GM12801 (cell line): ENCODE results near the gene CUX1.

Experiments
- TF ChIP-seq, protein P1 (sequence below): IDR thresholded peaks from one replicate; pipeline ENCODE4 v1.5.1; 2011; ENCODE audit warnings: control low read depth; ENCODE audit not compliant: insufficient read length; ENCODE audit errors: extremely low read depth

The CUX1 gene

DNA sequence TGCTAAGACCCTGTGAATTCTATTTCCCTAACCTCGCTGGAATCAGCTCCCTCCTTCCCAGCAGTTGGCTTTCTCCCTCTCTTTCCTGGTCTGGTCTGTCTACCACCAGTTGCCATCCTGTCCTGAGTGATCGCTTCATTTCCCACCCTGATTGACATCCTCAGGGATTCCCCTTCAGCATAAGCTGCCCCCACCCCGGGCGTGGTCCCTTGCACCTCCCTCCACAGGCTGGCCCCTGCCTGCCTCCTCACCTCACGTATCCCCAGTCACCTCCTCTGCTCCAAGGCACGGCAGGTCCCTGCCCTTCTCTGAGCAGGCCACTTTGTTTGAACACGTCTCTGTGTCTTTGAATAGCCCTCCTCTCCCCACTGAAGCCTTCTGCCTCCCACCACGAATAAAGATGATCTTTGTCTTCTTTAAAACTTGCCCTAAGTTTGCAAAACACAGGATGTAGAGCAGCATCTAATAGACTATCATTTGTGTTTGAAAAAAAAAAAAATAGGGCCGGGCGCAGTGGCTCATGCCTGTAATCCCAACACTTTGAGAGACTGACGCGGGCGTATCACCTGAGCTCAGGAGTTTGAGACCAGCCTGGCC is 233.5 kb downstream of the CUX1 start:
- TF ChIP-seq, protein P1, sequence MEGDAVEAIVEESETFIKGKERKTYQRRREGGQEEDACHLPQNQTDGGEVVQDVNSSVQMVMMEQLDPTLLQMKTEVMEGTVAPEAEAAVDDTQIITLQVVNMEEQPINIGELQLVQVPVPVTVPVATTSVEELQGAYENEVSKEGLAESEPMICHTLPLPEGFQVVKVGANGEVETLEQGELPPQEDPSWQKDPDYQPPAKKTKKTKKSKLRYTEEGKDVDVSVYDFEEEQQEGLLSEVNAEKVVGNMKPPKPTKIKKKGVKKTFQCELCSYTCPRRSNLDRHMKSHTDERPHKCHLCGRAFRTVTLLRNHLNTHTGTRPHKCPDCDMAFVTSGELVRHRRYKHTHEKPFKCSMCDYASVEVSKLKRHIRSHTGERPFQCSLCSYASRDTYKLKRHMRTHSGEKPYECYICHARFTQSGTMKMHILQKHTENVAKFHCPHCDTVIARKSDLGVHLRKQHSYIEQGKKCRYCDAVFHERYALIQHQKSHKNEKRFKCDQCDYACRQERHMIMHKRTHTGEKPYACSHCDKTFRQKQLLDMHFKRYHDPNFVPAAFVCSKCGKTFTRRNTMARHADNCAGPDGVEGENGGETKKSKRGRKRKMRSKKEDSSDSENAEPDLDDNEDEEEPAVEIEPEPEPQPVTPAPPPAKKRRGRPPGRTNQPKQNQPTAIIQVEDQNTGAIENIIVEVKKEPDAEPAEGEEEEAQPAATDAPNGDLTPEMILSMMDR: no peak

DNA sequence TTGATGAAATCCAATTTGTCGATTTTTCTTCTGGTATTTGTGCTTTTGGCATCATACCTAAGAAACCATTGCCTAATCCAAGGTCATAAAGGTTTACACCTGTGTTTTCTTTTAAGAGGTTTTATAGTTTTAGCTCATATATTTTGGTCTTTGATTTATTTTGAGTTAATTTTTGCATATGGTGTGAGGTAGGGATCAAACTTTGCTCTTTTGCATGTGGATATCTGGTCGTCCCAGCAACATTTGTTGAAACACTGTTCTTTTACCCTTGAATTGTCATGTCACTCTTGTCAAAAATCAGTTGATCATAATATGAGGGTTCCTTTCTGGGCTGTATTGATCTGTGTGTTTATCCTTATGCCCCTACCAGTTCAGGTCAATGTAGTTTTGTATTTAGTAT is 236.7 kb downstream of the CUX1 start:
- TF ChIP-seq, protein P1: no peak

DNA sequence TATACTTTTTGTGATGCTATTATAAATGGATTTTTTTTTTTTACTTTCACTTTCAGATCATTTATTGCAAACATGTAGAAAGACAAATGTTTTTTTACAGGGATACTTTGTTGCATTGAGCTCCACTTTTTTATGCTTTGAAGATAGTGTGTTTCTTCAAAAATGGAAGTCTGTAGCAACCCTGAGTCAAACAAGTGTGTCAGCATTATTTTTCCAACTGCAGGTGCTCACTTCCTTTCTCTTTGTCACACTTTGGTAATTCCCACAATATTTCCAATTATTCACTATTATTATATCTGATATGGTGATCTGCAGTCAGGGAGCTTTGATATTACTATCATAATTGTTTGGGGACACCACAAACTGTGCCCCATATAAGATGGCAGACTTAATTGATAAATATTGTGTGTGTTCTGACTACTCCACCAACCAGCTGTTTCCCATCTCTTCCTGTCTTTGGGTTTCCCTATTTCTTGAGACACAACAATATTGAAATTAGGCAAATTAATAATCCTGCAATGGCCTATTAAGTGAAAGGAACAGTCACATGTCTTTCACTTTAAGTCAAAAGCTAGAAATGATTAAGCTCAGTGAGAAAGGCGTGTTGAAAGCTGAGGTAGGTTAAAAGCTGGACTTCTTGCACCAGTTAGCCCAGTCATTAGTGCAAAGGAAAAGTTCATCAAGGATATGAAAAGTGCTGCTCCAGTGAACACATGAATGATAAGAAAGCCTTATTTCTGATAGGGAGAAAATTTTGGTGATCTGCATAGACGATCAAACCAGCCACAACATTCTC is 238.0 kb downstream of the CUX1 start:
- TF ChIP-seq, protein P1: no peak

DNA sequence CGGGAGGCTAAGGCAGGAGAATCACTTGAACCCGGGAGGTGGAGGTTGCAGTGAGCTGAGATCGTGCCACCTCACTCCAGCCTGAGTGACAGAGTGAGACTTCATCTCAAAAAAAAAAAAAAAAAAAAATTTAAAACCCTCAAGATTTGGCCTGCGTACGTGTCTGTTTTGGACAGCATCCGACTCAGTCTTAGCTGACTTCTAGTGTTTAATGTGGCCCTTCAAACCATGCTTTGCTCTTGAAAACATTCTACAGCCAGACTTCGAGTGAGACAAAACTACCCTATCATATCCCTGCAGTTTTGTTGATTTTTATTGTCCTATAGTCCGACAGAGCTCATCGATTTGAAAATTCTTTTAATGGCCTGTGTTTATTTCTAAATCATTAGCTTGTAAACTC is 242.1 kb downstream of the CUX1 start:
- TF ChIP-seq, protein P1: no peak

DNA sequence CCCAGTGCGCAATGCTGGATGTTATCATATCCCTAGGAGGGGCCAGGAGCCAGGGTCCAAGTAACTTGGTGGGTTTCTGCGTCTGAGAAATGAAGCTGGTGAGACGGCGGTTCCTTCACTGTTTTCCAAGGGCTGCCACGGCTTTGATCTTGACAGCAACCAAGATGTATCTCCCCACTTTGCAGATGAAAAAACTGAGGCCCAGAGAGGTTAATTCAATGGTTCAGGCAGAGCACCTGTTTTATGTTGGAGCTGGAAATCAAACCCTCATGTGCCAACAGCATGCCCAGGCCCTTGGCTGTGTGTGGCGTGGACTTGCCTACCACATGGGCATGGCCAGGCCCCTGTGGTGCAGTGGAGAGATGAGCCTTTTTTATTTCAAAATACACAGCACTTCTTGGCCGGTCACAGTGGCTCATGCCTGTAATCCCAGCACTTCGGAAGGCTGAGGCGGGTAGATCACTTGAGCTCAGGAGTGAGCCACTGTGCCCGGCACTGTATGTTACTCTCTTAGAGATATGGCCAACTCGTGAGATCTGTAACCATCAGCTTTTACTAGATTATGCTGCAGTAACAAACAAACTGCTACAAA is 244.0 kb downstream of the CUX1 start:
- TF ChIP-seq, protein P1: no peak

DNA sequence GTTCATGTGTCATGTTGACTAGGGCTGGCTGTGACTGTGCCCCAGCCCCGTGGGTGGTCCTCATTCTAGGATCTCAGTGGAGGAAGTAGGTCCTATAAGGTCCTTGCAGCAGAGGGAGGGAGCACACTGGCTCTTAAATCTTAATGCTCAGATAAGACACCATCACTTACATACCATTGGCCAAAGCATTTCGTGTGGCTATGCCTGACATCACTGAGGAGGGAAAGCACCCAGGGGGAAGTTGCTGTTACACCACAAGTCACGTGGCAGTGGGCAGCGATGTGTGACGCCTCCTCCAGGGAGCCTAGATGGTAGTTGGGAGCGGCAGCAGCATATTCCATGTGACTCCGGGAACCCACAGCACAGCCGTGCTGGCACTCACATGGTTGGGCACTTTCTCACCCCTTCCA is 244.6 kb downstream of the CUX1 start:
- TF ChIP-seq, protein P1: no peak

DNA sequence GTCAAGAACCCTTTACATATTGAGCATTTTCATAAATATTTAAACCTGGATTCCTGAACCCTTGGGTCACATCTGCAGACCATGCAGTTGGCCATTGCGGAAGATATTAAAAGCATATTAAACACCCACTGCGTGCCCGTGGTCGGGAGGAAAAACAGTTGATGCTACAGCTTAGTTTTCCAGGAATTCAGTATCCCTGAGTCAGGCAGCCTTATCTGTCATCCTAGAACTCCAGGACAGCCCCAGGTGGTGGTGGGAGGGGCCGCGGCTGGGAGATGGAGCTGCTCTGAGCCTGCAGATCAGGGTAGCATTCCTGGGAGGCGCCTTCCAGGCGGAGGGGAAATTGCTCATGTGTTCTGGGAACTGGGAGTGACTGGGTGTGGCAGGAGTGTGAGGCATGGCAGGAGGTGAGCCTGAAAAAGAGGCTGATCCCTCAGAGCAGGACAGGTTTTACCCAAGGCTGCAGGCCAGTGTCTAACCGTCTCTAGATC is 246.3 kb downstream of the CUX1 start:
- TF ChIP-seq, protein P1: no peak
